HepG2 (cell line): ENCODE results near the gene ARHGAP15. TPM values are rescaled to one million over a fixed set of nuclear protein-coding genes. Genes with fewer than 3 reads are reported as not detected.

Experiments
- ATAC-seq: fragments of 200-7000 bp; cut with Tn5 transposase; 3 replicates; pipeline ENCODE4 v1.9.1; 2020; ENCODE audit warnings: mild to moderate bottlenecking, moderate library complexity
- BruUV-seq: library from RNA; stranded (reverse); fragments of 400-500 nt; replicated peaks from 2 replicates; lab custom pipeline; 2021; lab: Mats Ljungman, UMichigan
- CTCF ChIA-PET: fragments of 300-600 bp; formaldehyde crosslinking; extraction: SDS; loops from one replicate; lab custom pipeline; 2021; ENCODE audit warnings: low total read pairs, inconsistent platforms, low intra/inter-chr PET ratio; lab: Yijun Ruan, JAX
- POLR2A ChIA-PET: fragments of 350-600 bp; sonication (Branson Sonifier 250); formaldehyde crosslinking; loops from one replicate; lab custom pipeline; 2020; ENCODE audit warnings: antibody characterized with exemption, inconsistent platforms; lab: Yijun Ruan, JAX
- DNase-seq: peaks from one replicate; pipeline ENCODE4 v3.0.0-alpha.2; 2015; ENCODE audit warnings: low spot score
- FAIRE-seq: peaks from 3 replicates; lab custom pipeline; 2011; peaks lifted over from hg19 to GRCh38; lab: Jason Lieb, UNC
- H2AFZ ChIP-seq: one replicate; pipeline ENCODE4 v1.6.1; 2011; ENCODE audit warnings: low read length, inconsistent platforms
- H3K27ac ChIP-seq: fragments of 300-600 bp; 3 replicates; pipeline ENCODE4 v1.8.0; 2011; ENCODE audit warnings: mixed run types, mild to moderate bottlenecking, mixed read lengths, low read length, inconsistent platforms; ENCODE audit not compliant: insufficient read depth; ENCODE audit errors: extremely low read length
- H3K27me3 ChIP-seq, 2 experiments: fragments of 200-600 bp in 1 of 2; 2 replicates in 1 of 2; 3 replicates in 1 of 2; pipeline versions ENCODE4 v1.6.0 to v1.8.0; 2011; ENCODE audit warnings: low read length in 2 of 2, mild to moderate bottlenecking in 2 of 2, moderate library complexity in 2 of 2, inconsistent platforms in 1 of 2; ENCODE audit not compliant: insufficient read depth in 2 of 2, control insufficient read depth in 1 of 2
- H3K36me3 ChIP-seq, 2 experiments: fragments of 200-600 bp in 1 of 2; replicated peaks in 1 of 2; 2 replicates in 1 of 2; 3 replicates in 1 of 2; pipeline versions ENCODE4 v1.5.1 to v1.8.0; 2011; ENCODE audit warnings: low read length in 2 of 2, inconsistent platforms in 1 of 2; ENCODE audit not compliant: insufficient read depth in 2 of 2, control insufficient read depth in 1 of 2
- H3K4me1 ChIP-seq: 2 replicates; pipeline ENCODE4 v1.5.1; 2012; ENCODE audit warnings: low read length, inconsistent platforms; ENCODE audit not compliant: insufficient read depth
- H3K4me2 ChIP-seq: 2 replicates; pipeline ENCODE4 v1.6.0; 2011; ENCODE audit warnings: low read depth, low read length, inconsistent platforms
- H3K4me3 ChIP-seq, 3 experiments: fragments of 200-600 bp in 1 of 3; sonication (generic), shearing (Covaris generic) in 1 of 3; replicated peaks in 1 of 3; 2 replicates each; pipeline ENCODE4 v1.5.1; 2011 to 2016; ENCODE audit warnings: low read length in 3 of 3, inconsistent platforms in 2 of 3, low read depth in 2 of 3, mild to moderate bottlenecking in 2 of 3, control low read depth in 1 of 3, mixed read lengths in 1 of 3; ENCODE audit not compliant: insufficient read depth in 1 of 3
- H3K79me2 ChIP-seq: one replicate; pipeline ENCODE4 v1.6.1; 2011; ENCODE audit warnings: low read length, inconsistent platforms; ENCODE audit not compliant: insufficient read depth
- H3K9ac ChIP-seq: 2 replicates; pipeline ENCODE4 v1.6.0; 2011; ENCODE audit warnings: mild to moderate bottlenecking, low read depth, low read length, inconsistent platforms; ENCODE audit not compliant: insufficient read depth
- H3K9me3 ChIP-seq: 2 replicates; pipeline ENCODE4 v1.5.1; 2012; ENCODE audit warnings: mild to moderate bottlenecking, low read length
- H4K20me1 ChIP-seq: 2 replicates; pipeline ENCODE4 v1.6.0; 2011; ENCODE audit warnings: inconsistent platforms, mild to moderate bottlenecking, low read length, moderate library complexity; ENCODE audit not compliant: insufficient read depth
- JUN ChIP-seq: sonication (generic); formaldehyde crosslinking; IDR thresholded peaks from 2 replicates; pipeline ENCODE4 v1.4.0; 2020; ENCODE audit warnings: mild to moderate bottlenecking, missing genetic modification reagents
- MTF1 ChIP-seq: sonication (generic); formaldehyde crosslinking; IDR thresholded peaks from 2 replicates; pipeline ENCODE4 v1.5.0; 2020; ENCODE audit warnings: missing genetic modification reagents
- ZFP37 ChIP-seq: sonication (generic); formaldehyde crosslinking; IDR thresholded peaks from 2 replicates; pipeline ENCODE4 v1.4.0; 2020; ENCODE audit warnings: missing genetic modification reagents, borderline replicate concordance
- ZFP90 ChIP-seq: sonication (generic); formaldehyde crosslinking; IDR thresholded peaks from 2 replicates; pipeline ENCODE4 v1.8.0; 2022; ENCODE audit warnings: missing genetic modification reagents, mild to moderate bottlenecking, inconsistent platforms, borderline replicate concordance
- ZNF333 ChIP-seq: sonication (generic); formaldehyde crosslinking; IDR thresholded peaks from 2 replicates; pipeline ENCODE4 v1.4.0; 2020; ENCODE audit warnings: mild to moderate bottlenecking, missing genetic modification reagents, borderline replicate concordance
- ZNF570 ChIP-seq: sonication (generic); formaldehyde crosslinking; IDR thresholded peaks from 2 replicates; pipeline ENCODE4 v1.4.0; 2020; ENCODE audit warnings: mild to moderate bottlenecking, missing genetic modification reagents, borderline replicate concordance
- ZSCAN29 ChIP-seq: sonication (generic); formaldehyde crosslinking; conservative IDR thresholded peaks from 2 replicates; pipeline ENCODE4 v1.4.0; 2020; ENCODE audit warnings: mild to moderate bottlenecking, missing genetic modification reagents
- WGBS: methylation state at CpG from one replicate; pipeline ENCODE4 v1.1.6; 2017; ENCODE audit warnings: low lambda C conversion rate; 5-methylcytosine and 5-hydroxymethylcytosine counted together
- in situ Hi-C: cut with HindIII; loops from 2 replicates; pipeline ENCODE4 v1.10.0; 2017; ENCODE audit warnings: low pct_unique_long_range_greater_than_20kb; ENCODE audit not compliant: extremely low pct_ligation_motif_present
- intact Hi-C: fragments of 100-400 bp; cut with micrococcal nuclease; formaldehyde crosslinking; loops from one replicate; pipeline ENCODE4 v1.10.0; 2022; ENCODE audit not compliant: unreplicated experiment
- polyA plus RNA-seq, 8 experiments: library from polyadenylated mRNA; depleted of rRNA in 3 of 8; stranded (reverse) in 7 of 8; unstranded in 1 of 8; fragments of >200 nt; fragmentation: Illumina TruSeq in 4 of 8; extraction: Trizol in 4 of 8; gene quantifications; 2 replicates each; pipeline versions ENCODE4 v1.2.1 to v1.2.3, GENCODE V29; 2011 to 2016; ENCODE audit warnings: low read depth in 4 of 8, missing spikeins in 1 of 8, mixed read lengths in 1 of 8; ENCODE audit not compliant: insufficient read depth in 1 of 8
- total RNA-seq, 5 experiments: library from RNA; depleted of rRNA; stranded (reverse); fragments of >200 nt; fragmentation: Illumina TruSeq; extraction: Trizol; gene quantifications; 2 replicates each; pipeline ENCODE4 v1.2.3, GENCODE V29; 2016; ENCODE audit warnings: low read depth in 1 of 5
- TF ChIP-seq, protein P1 (sequence below): sonication (generic); formaldehyde crosslinking; IDR thresholded peaks from 2 replicates; pipeline ENCODE4 v1.5.0; 2020; ENCODE audit warnings: mild to moderate bottlenecking, missing genetic modification reagents, moderate library complexity
- TF ChIP-seq, protein P2 (sequence below): IDR thresholded peaks from 2 replicates; pipeline ENCODE4 v1.6.1; 2012; ENCODE audit warnings: low read depth, low read length, improper control_type of control experiment
- TF ChIP-seq, protein P3 (sequence below), 2 experiments: sonication (generic) in 1 of 2; formaldehyde crosslinking in 1 of 2; IDR thresholded peaks; 2 replicates each; pipeline versions ENCODE4 v1.4.0 to v1.6.1; 2018 to 2020; ENCODE audit warnings: missing genetic modification reagents in 2 of 2, borderline replicate concordance in 1 of 2, low read depth in 1 of 2, mild to moderate bottlenecking in 1 of 2, missing biosample characterization in 1 of 2
- TF ChIP-seq, protein P4 (sequence below): sonication (generic); formaldehyde crosslinking; IDR thresholded peaks from 2 replicates; pipeline ENCODE4 v1.9.0; 2022; ENCODE audit warnings: low read depth, missing genetic modification reagents
- TF ChIP-seq, protein P5 (sequence below): sonication (generic); formaldehyde crosslinking; conservative IDR thresholded peaks from 2 replicates; pipeline ENCODE4 v1.8.0; 2022; ENCODE audit warnings: missing genetic modification reagents
- TF ChIP-seq, protein P6 (sequence below): sonication (generic); formaldehyde crosslinking; IDR thresholded peaks from 2 replicates; pipeline ENCODE4 v1.5.1; 2020; ENCODE audit warnings: missing genetic modification reagents, mild to moderate bottlenecking, borderline replicate concordance

ARHGAP15 gene
- total and polyA plus RNA-seq, 2 of the 13 experiments (the other 11 are each of a cell fraction or from before 2014, with no cell fraction given): 0.04 TPM; not detected in 1

DNA sequence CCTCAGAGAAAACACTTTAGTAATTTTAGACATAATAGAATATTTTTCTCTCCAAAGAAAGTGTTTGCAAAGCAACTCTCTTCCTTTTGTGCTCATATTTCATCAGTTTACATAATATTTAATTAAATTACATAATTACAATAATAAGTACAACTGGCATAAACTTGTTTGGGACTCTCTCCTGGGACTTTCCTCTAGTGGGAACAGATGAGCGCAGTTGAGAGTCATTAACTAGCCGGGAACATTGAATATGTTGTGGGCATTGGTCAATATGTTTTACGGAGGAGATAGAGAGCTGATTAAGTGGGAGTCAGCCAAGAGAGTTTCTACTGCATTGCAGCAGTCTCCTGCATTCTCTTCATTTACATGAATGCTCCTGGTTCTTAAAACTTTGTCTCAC lies 607.7 kb downstream of the ARHGAP15 start:
- DNase-seq (no peak), ATAC-seq (no peak), FAIRE-seq (no peak)
- no TSS peak for BruUV-seq
- intact Hi-C loops (no loop called here), in situ Hi-C loops (no loop called here)
- H3K36me3 ChIP-seq: no peaks in the 10 kb centered on the region
- WGBS: 43% methylated on average over 3 of the region's 3 CpGs
- H3K79me2 ChIP-seq: no peaks in the 10 kb centered on the region
- no peak overlapping the region for H2AFZ ChIP-seq
- ChIA-PET POLR2A (no interaction called here), CTCF (no interaction called here)
- no peak overlapping the region for H3K4me2 ChIP-seq
- H3K27me3 ChIP-seq: no peaks in the 10 kb centered on the region
- H4K20me1 ChIP-seq: no peaks in the 10 kb centered on the region
- H3K27ac ChIP-seq: no peak overlapping the region
- H3K9ac ChIP-seq: no peak overlapping the region
- no peaks in the 10 kb centered on the region for H3K4me1 ChIP-seq
- H3K9me3 ChIP-seq: no peaks in the 10 kb centered on the region
- no peak overlapping the region for H3K4me3 ChIP-seq
- TF ChIP-seq, protein P1, sequence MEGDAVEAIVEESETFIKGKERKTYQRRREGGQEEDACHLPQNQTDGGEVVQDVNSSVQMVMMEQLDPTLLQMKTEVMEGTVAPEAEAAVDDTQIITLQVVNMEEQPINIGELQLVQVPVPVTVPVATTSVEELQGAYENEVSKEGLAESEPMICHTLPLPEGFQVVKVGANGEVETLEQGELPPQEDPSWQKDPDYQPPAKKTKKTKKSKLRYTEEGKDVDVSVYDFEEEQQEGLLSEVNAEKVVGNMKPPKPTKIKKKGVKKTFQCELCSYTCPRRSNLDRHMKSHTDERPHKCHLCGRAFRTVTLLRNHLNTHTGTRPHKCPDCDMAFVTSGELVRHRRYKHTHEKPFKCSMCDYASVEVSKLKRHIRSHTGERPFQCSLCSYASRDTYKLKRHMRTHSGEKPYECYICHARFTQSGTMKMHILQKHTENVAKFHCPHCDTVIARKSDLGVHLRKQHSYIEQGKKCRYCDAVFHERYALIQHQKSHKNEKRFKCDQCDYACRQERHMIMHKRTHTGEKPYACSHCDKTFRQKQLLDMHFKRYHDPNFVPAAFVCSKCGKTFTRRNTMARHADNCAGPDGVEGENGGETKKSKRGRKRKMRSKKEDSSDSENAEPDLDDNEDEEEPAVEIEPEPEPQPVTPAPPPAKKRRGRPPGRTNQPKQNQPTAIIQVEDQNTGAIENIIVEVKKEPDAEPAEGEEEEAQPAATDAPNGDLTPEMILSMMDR (CRISPR knock-in tag): no peak
- TF ChIP-seq, protein P2, sequence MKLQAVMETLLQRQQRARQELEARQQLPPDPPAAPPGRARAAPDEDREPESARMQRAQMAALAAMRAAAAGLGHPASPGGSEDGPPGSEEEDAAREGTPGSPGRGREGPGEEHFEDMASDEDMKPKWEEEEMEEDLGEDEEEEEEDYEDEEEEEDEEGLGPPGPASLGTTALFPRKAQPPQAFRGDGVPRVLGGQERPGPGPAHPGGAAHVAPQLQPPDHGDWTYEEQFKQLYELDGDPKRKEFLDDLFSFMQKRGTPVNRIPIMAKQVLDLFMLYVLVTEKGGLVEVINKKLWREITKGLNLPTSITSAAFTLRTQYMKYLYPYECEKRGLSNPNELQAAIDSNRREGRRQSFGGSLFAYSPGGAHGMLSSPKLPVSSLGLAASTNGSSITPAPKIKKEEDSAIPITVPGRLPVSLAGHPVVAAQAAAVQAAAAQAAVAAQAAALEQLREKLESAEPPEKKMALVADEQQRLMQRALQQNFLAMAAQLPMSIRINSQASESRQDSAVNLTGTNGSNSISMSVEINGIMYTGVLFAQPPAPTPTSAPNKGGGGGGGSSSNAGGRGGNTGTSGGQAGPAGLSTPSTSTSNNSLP: no peak
- TF ChIP-seq JUN (no peak), MTF1 (CRISPR knock-in tag) (no peak), ZFP90 (CRISPR knock-in tag) (no peak), ZNF333 (CRISPR knock-in tag) (no peak), ZFP37 (CRISPR knock-in tag) (no peak), ZNF570 (no peak), ZSCAN29 (CRISPR knock-in tag) (no peak)
- TF ChIP-seq, protein P3, sequence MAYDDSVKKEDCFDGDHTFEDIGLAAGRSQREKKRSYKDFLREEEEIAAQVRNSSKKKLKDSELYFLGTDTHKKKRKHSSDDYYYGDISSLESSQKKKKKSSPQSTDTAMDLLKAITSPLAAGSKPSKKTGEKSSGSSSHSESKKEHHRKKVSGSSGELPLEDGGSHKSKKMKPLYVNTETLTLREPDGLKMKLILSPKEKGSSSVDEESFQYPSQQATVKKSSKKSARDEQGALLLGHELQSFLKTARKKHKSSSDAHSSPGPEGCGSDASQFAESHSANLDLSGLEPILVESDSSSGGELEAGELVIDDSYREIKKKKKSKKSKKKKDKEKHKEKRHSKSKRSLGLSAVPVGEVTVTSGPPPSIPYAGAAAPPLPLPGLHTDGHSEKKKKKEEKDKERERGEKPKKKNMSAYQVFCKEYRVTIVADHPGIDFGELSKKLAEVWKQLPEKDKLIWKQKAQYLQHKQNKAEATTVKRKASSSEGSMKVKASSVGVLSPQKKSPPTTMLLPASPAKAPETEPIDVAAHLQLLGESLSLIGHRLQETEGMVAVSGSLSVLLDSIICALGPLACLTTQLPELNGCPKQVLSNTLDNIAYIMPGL (CRISPR knock-in tag; IDR thresholded peaks at IDR 0.05; ENCODE audit: borderline replicate concordance in 1 of 2, low read depth in 1 of 2): no peak
- TF ChIP-seq, protein P4, sequence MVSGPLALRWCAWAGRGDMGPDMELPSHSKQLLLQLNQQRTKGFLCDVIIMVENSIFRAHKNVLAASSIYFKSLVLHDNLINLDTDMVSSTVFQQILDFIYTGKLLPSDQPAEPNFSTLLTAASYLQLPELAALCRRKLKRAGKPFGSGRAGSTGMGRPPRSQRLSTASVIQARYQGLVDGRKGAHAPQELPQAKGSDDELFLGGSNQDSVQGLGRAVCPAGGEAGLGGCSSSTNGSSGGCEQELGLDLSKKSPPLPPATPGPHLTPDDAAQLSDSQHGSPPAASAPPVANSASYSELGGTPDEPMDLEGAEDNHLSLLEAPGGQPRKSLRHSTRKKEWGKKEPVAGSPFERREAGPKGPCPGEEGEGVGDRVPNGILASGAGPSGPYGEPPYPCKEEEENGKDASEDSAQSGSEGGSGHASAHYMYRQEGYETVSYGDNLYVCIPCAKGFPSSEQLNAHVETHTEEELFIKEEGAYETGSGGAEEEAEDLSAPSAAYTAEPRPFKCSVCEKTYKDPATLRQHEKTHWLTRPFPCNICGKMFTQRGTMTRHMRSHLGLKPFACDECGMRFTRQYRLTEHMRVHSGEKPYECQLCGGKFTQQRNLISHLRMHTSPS (CRISPR knock-in tag): no peak
- TF ChIP-seq, protein P5, sequence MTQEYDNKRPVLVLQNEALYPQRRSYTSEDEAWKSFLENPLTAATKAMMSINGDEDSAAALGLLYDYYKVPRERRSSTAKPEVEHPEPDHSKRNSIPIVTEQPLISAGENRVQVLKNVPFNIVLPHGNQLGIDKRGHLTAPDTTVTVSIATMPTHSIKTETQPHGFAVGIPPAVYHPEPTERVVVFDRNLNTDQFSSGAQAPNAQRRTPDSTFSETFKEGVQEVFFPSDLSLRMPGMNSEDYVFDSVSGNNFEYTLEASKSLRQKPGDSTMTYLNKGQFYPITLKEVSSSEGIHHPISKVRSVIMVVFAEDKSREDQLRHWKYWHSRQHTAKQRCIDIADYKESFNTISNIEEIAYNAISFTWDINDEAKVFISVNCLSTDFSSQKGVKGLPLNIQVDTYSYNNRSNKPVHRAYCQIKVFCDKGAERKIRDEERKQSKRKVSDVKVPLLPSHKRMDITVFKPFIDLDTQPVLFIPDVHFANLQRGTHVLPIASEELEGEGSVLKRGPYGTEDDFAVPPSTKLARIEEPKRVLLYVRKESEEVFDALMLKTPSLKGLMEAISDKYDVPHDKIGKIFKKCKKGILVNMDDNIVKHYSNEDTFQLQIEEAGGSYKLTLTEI (CRISPR knock-in tag): no peak
- TF ChIP-seq, protein P6, sequence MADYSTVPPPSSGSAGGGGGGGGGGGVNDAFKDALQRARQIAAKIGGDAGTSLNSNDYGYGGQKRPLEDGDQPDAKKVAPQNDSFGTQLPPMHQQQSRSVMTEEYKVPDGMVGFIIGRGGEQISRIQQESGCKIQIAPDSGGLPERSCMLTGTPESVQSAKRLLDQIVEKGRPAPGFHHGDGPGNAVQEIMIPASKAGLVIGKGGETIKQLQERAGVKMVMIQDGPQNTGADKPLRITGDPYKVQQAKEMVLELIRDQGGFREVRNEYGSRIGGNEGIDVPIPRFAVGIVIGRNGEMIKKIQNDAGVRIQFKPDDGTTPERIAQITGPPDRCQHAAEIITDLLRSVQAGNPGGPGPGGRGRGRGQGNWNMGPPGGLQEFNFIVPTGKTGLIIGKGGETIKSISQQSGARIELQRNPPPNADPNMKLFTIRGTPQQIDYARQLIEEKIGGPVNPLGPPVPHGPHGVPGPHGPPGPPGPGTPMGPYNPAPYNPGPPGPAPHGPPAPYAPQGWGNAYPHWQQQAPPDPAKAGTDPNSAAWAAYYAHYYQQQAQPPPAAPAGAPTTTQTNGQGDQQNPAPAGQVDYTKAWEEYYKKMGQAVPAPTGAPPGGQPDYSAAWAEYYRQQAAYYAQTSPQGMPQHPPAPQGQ (CRISPR knock-in tag): no peak
